GM12872 (cell line): Measurements from ENCODE around the gene AKAP7.

Source experiments
- TF ChIP-seq, protein P1 (sequence below): IDR thresholded peaks from 3 replicates; pipeline ENCODE4 v1.5.1; 2011; ENCODE audit warnings: low read depth, mild to moderate bottlenecking, low read length, moderate library complexity; ENCODE audit not compliant: insufficient read depth

Gene AKAP7

DNA sequence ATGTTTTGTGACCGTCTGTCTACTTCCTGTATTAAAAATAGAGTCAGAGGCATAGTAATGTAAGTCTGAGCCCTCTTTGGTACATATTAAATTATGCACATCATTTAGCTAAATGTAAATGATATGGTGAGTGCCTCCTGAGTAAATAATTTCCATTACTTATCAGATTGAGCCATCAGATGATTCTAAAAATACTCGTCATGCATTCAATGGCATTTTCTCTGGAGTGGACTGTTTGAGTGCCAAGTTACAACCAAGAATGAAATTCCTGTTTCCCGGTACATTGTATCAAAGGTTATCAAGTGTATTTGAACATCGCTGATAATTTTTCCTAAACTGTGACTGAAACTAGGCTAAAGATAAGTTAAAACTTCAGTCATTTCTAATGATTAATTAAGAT, 81.0 kb downstream of the AKAP7 start:
- TF ChIP-seq, protein P1, sequence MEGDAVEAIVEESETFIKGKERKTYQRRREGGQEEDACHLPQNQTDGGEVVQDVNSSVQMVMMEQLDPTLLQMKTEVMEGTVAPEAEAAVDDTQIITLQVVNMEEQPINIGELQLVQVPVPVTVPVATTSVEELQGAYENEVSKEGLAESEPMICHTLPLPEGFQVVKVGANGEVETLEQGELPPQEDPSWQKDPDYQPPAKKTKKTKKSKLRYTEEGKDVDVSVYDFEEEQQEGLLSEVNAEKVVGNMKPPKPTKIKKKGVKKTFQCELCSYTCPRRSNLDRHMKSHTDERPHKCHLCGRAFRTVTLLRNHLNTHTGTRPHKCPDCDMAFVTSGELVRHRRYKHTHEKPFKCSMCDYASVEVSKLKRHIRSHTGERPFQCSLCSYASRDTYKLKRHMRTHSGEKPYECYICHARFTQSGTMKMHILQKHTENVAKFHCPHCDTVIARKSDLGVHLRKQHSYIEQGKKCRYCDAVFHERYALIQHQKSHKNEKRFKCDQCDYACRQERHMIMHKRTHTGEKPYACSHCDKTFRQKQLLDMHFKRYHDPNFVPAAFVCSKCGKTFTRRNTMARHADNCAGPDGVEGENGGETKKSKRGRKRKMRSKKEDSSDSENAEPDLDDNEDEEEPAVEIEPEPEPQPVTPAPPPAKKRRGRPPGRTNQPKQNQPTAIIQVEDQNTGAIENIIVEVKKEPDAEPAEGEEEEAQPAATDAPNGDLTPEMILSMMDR: no peak

DNA sequence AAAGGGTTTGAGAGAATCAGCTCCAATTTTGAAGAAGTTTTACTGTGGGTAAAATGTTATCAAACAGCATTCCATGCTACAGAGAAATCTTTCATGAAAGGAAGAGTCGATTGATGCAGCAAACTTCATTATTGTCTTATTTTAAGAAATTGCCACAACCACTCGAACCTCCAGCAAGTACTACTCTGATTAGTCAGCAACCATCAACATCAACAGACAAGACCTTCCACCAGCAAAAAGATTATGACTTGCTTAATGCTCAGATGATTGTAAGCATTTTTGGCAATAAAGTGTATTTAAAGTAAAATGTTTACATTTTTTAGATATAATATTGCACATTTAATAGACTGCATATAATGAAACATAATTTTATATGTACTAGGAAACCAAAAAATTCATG, 87.5 kb downstream of the AKAP7 start:
- TF ChIP-seq, protein P1: no peak

DNA sequence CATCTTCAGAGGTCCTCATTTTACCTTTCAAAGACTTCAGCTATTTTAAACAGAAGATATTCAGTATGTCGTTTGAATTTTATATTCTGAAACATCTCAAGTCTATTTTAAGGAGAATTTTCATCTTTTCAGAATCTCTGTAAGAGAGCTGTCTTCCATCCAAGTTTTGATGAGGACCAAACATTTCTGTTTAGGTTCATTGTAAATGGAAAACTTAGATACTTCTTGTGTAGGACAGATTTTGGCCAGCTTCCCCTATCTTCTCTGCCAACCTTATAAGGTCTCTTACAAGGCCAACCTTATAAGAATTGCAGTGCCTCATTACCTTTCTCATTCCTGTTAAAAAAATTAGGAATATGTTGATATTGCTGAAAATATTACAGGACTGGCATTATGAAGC, 88.1 kb downstream of the AKAP7 start:
- TF ChIP-seq, protein P1: no peak

DNA sequence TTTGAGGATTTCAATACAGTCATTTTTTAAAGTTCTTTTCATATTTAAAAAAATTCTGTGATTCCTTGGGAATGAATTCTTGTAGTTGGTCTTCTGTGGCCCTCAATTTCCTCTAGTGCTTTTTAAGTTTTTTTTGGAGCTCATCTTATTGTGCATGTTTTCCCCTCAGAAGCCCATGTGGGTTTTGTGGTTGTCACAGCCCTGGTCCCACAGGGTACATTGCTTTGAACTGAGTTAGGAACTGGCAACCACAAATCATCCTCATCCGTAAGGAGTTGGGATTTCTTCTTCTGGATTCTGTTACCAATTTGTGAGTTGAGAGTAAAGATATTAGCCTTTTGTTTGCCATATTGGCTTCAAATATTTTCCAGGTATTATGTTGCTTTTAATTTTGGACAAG, 89.9 kb downstream of the AKAP7 start:
- TF ChIP-seq, protein P1: no peak

DNA sequence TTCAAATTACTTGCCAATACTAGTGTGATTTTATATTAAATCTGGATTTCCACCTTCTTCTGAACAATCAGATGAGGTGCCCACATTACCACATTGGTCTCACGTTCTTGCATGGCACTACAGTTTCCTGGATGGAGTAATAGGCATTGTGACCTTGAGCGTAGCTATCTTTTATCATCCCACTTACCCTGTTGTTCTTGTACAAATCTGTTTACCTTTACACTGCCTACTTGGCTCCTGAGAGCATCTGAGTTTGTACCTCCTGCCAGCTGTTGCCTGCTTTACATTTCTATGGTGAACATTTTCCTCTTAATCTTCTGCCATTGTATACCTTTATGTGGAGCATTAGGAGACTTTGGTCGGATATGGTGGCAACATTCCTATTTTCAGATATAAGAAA, 90.7 kb downstream of the AKAP7 start:
- TF ChIP-seq, protein P1: no peak

DNA sequence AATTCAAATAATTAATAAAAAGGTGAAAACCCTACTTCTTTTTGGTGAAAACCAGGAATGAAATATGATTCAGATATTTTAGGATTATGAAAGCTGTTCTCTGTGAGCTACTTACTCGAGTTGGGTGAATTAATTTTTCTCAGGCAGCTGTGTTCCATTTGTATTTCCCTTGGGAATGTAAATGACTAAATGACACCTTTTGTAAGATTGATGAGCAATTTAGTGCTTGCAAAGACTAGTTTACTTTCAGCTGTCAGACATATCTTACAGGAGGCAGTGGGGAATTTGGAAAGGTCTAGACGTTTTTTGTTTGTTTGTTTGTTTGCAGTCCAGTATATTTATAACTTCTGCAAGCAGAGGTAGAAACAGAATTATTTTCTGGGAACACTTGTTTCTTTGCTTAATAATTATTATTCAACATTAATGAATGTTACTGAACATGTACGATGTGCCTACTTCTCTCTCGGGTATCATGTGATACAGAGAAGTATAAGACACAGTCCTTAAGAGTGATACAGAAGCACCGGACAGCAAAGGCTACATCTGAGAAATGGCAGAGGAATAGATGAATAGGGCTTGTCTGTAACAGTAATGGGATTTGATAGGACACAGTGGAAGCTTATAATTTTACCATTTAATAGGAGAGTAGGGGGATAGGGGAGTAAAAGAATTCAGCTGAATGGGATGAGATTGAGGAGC, 91.3 kb downstream of the AKAP7 start:
- TF ChIP-seq, protein P1: no peak

DNA sequence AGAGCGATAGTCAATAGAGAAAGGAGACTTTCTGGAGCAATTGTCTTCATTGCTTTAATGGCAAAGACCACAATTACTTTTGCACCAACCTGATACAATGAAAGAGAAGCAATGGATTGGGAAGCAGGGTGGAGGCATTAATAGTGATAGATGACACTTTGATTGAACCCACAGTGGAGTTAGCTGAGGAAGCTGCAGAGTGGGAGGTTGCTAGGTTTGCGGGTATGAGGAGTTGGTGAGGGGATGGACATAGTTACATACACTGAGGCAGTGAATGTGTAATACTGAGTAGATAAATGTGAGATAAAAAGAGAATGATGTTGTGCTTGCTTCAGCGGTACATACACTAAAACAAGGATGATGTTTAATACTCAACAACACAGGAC, 91.9 kb downstream of the AKAP7 start:
- TF ChIP-seq, protein P1: no peak

DNA sequence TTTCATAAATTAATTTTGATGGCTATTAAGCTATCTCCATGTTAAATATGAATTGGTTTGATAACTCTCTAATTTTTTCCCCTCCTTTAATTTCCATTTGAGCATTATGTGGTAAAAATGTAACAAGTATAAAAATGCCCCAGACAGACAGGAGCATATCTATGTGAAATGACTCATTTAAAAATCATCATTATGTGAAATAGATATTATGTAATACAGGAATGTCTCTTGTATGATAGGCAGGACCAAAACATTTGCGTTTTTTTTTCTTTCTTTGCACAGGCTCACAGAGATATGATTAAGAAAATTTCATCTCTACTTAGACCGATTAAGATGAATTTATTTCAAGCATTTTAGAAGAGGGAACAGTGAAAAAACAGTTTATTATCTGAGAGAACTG, 95.8 kb downstream of the AKAP7 start:
- TF ChIP-seq, protein P1: no peak
